DND-41 (cell line): Measurements from ENCODE around the gene COL4A6.
"Not testable (repeated sequence)": the region's sequence is repeated elsewhere in the genome, so short reads cannot be mapped to it uniquely, and the experiment has no call there.

Source experiments
- CTCF ChIP-seq: IDR thresholded peaks from 2 replicates; pipeline ENCODE4 v1.5.1; 2012; ENCODE audit warnings: borderline replicate concordance, low read length, moderate library complexity, mild to moderate bottlenecking; ENCODE audit not compliant: poor library complexity, severe bottlenecking; ENCODE audit errors: extremely low read depth
- EZH2 ChIP-seq: IDR thresholded peaks from 3 replicates; pipeline ENCODE4 v1.6.1; 2012; ENCODE audit warnings: borderline replicate concordance, low read depth, mild to moderate bottlenecking, moderate library complexity, low read length, inconsistent platforms; ENCODE audit not compliant: severe bottlenecking

GRCh38 chrX:108481528-108481927 is 43.3 kb upstream of the COL4A6 start:
- not testable (repeated sequence) for TF ChIP-seq EZH2, CTCF
